Tibial artery (tissue), 4 donors: ENCODE measurements around the gene SAMD3.

ENCODE experiments used
- DNase-seq, 2 donors: peaks; one replicate each; pipeline ENCODE4 v3.0.0-alpha.2; 2019
- H3K27ac ChIP-seq, 2 donors: fragments of 200-600 bp; sonication (generic) in 1 of 2; 1 replicate in 1 of 2; 2 replicates in 1 of 2; pipeline ENCODE4 v1.5.1; 2018 to 2019; ENCODE audit warnings: mild to moderate bottlenecking in 1 of 2
- H3K27me3 ChIP-seq, 2 donors: fragments of 200-600 bp; sonication (generic) in 1 of 2; one replicate each; pipeline versions ENCODE4 v1.5.1 to v1.6.0; 2016 to 2019
- H3K36me3 ChIP-seq, 3 donors: fragments of 200-600 bp; sonication (generic) in 2 of 3; one replicate each; pipeline ENCODE4 v1.5.1; 2016 to 2019; ENCODE audit warnings: mild to moderate bottlenecking in 2 of 3
- H3K4me1 ChIP-seq, 4 donors: fragments of 200-600 bp; sonication (generic) in 2 of 4; 1 replicate in 3 of 4; 2 replicates in 1 of 4; pipeline ENCODE4 v1.5.1; 2016 to 2019
- H3K4me3 ChIP-seq, 2 donors: fragments of 200-600 bp; sonication (generic) in 1 of 2; 1 replicate in 1 of 2; 2 replicates in 1 of 2; pipeline ENCODE4 v1.5.1; 2018 to 2019; ENCODE audit warnings: mild to moderate bottlenecking in 2 of 2
- H3K9me3 ChIP-seq, 3 donors: fragments of 200-600 bp; sonication (generic) in 1 of 3; one replicate each; pipeline ENCODE4 v1.5.1; 2016 to 2019
- CTCF ChIP-seq, 2 experiments: fragments of 200-600 bp in 1 of 2; fragments of 450-650 bp in 1 of 2; IDR thresholded peaks; one replicate each; pipeline ENCODE4 v1.5.1; 2017 to 2019; ENCODE audit warnings: antibody characterized with exemption in 2 of 2, mild to moderate bottlenecking in 1 of 2, moderate library complexity in 1 of 2
- intact Hi-C: fragments of 100-400 bp; cut with DNase I; formaldehyde crosslinking; loops from one replicate; pipeline ENCODE4 v1.15.0; 2023; ENCODE audit warnings: low total_unique reads

The SAMD3 gene

GRCh38 chr6:130259557-130259956 is 36.8 kb upstream of the SAMD3 start:
- no peak overlapping the region for H3K4me3 ChIP-seq
- H3K4me1 ChIP-seq, result no peaks in the 10 kb centered on the region
- no peak overlapping the region for H3K27ac ChIP-seq
- H3K27me3 ChIP-seq, result no peaks in the 10 kb centered on the region
- DNase-seq, result no peak
- intact Hi-C loops, result no loop called here
- H3K36me3 ChIP-seq, result no peaks in the 10 kb centered on the region
- TF ChIP-seq CTCF (IDR thresholded peaks at IDR 0.05), result no peak
- H3K9me3 ChIP-seq, result no peaks in the 10 kb centered on the region

- intact Hi-C loops, result no loop called here
- no peak for TF ChIP-seq CTCF (IDR thresholded peaks at IDR 0.05)
- no peaks in the 10 kb centered on the region for H3K36me3 ChIP-seq
- H3K27ac ChIP-seq, result no peak overlapping the region
- no peaks in the 10 kb centered on the region for H3K4me1 ChIP-seq
- H3K4me3 ChIP-seq, result no peak overlapping the region
- H3K9me3 ChIP-seq, result no peaks in the 10 kb centered on the region
- DNase-seq, result no peak
- H3K27me3 ChIP-seq, result no peaks in the 10 kb centered on the region
Observed at GRCh38 chr6:130259140-130259539, 36.4 kb upstream of the SAMD3 start.

GRCh38 chr6:130252527-130253237 is 29.9 kb upstream of the SAMD3 start:
- no peak overlapping the region for H3K27ac ChIP-seq

GRCh38 chr6:130245267-130245666 is 22.5 kb upstream of the SAMD3 start:
- Histone ChIP-seq H3K27ac (no peak overlapping the region), H3K27me3 (no peaks in the 10 kb centered on the region), H3K4me3 (no peak overlapping the region), H3K4me1 (no peaks in the 10 kb centered on the region), H3K9me3 (no peaks in the 10 kb centered on the region), H3K36me3 (no peaks in the 10 kb centered on the region)
- no peak for TF ChIP-seq CTCF (IDR thresholded peaks at IDR 0.05)
- intact Hi-C loops, result no loop called here
- DNase-seq, result no peak

More at GRCh38 chr6:130252527-130253237, 29.9 kb upstream of the SAMD3 start:
- no peaks in the 10 kb centered on the region for H3K4me1 ChIP-seq
- intact Hi-C loops, result no loop called here
- no peaks in the 10 kb centered on the region for H3K36me3 ChIP-seq
- H3K27me3 ChIP-seq, result no peaks in the 10 kb centered on the region
- H3K9me3 ChIP-seq, result no peaks in the 10 kb centered on the region
- no peak for TF ChIP-seq CTCF (IDR thresholded peaks at IDR 0.05)
- no peak overlapping the region for H3K4me3 ChIP-seq
- no peak for DNase-seq

GRCh38 chr6:130244728-130245127 is 22.0 kb upstream of the SAMD3 start:
- no peaks in the 10 kb centered on the region for H3K36me3 ChIP-seq
- no peak overlapping the region for H3K27ac ChIP-seq
- no peak for TF ChIP-seq CTCF (IDR thresholded peaks at IDR 0.05)
- H3K9me3 ChIP-seq, result no peaks in the 10 kb centered on the region
- intact Hi-C loops, result no loop called here
- no peak overlapping the region for H3K4me3 ChIP-seq
- no peaks in the 10 kb centered on the region for H3K27me3 ChIP-seq
- H3K4me1 ChIP-seq, result peaks cover 0 to 2% (median 0%) of the 10 kb centered on the region in 4 donors
- DNase-seq, result no peak
